GM19397 (cell line): Measurements from ENCODE around the gene SOX21.
"Not testable (repeated sequence)": the region's sequence is repeated elsewhere in the genome, so short reads cannot be mapped to it uniquely, and the experiment has no call there.

ENCODE experiments used
- ATAC-seq: cut with Tn5 transposase; IDR thresholded peaks from one replicate; pipeline ENCODE4 v1.9.1; 2021; ENCODE audit warnings: mild to moderate bottlenecking, moderate library complexity; ENCODE audit not compliant: unreplicated experiment

Gene SOX21

GRCh38 chr13:94712287-94712811 is at the start of gene SOX21:
Gene SOX21, minus strand, starts transcription at chr13:94712545. Its CDS starts 496 bp downstream, at chr13:94712049.
- ATAC-seq, result no peak

GRCh38 chr13:94761407-94761806 is 49.1 kb upstream of the SOX21 start:
- ATAC-seq, result no peak

- no peak for ATAC-seq
Observed at GRCh38 chr13:94759120-94759728, 46.9 kb upstream of the SOX21 start.

- no peak for ATAC-seq
Observed at GRCh38 chr13:94758436-94758960, 46.2 kb upstream of the SOX21 start.

GRCh38 chr13:94753327-94753726 is 41.0 kb upstream of the SOX21 start:
- no peak for ATAC-seq

- ATAC-seq, result no peak
Observed at GRCh38 chr13:94749162-94749561, 36.8 kb upstream of the SOX21 start.

- ATAC-seq, result no peak
Observed at GRCh38 chr13:94739235-94739634, 26.9 kb upstream of the SOX21 start.

GRCh38 chr13:94731028-94731427 is 18.7 kb upstream of the SOX21 start:
- ATAC-seq, result no peak

- ATAC-seq, result not testable (repeated sequence)
Observed at GRCh38 chr13:94729941-94730340, 17.6 kb upstream of the SOX21 start.

GRCh38 chr13:94726425-94726824 is 14.1 kb upstream of the SOX21 start:
- ATAC-seq, result no peak

GRCh38 chr13:94722609-94723345 is 10.4 kb upstream of the SOX21 start:
- no peak for ATAC-seq

- not testable (repeated sequence) for ATAC-seq
Observed at GRCh38 chr13:94718697-94719096, 6.4 kb upstream of the SOX21 start.

- no peak for ATAC-seq
Observed at GRCh38 chr13:94717916-94718315, 5.6 kb upstream of the SOX21 start.

GRCh38 chr13:94716016-94716415 is 3.7 kb upstream of the SOX21 start:
- no peak for ATAC-seq

GRCh38 chr13:94713561-94714182 is 1.3 kb upstream of the SOX21 start:
- ATAC-seq, result no peak

- no peak for ATAC-seq
Observed at GRCh38 chr13:94712812-94713560, 641 bp upstream of the SOX21 start.

- ATAC-seq, result peak; percentile 20
Observed at GRCh38 chr13:94711561-94712286, 621 bp downstream of the SOX21 start.

- peak; percentile 71 for ATAC-seq
Observed at GRCh38 chr13:94710881-94711560, 1.3 kb downstream of the SOX21 start.

GRCh38 chr13:94710065-94710781 is 2.1 kb downstream of the SOX21 start:
- ATAC-seq, result no peak
